Urinary bladder (tissue), 4 donors: ENCODE measurements around the gene UGT1A4. TPM values are rescaled to one million over a fixed set of nuclear protein-coding genes. Genes with fewer than 3 reads are reported as not detected.
"Not testable (repeated sequence)": the region's sequence is repeated elsewhere in the genome, so short reads cannot be mapped to it uniquely, and the experiment has no call there.

Experiments used
- DNase-seq: peaks from one replicate; pipeline ENCODE4 v3.0.0-alpha.2; 2015; ENCODE audit errors: extremely low spot score
- H3K27ac ChIP-seq: one replicate; pipeline ENCODE4 v1.5.1; 2013; ENCODE audit warnings: low read depth, mild to moderate bottlenecking, moderate library complexity
- H3K36me3 ChIP-seq: one replicate; pipeline ENCODE4 v1.6.1; 2013; ENCODE audit warnings: mild to moderate bottlenecking, moderate library complexity; ENCODE audit not compliant: insufficient read depth
- H3K4me1 ChIP-seq: one replicate; pipeline ENCODE4 v1.6.1; 2013; ENCODE audit warnings: mild to moderate bottlenecking, moderate library complexity; ENCODE audit not compliant: insufficient read depth
- H3K4me3 ChIP-seq: one replicate; pipeline ENCODE4 v1.5.1; 2013; ENCODE audit warnings: low read depth, low read length
- WGBS: extraction: QIAGEN DNeasy Blood & Tissue Kit; methylation state at CpG from one replicate; pipeline ENCODE4 v1.1.7; 2013; 5-methylcytosine and 5-hydroxymethylcytosine counted together
- polyA plus RNA-seq: library from polyadenylated mRNA; stranded (reverse); fragments of 200-250 nt; gene quantifications from one replicate; pipeline ENCODE4 v1.2.3, GENCODE V29; 2013
- total RNA-seq: library from RNA; depleted of rRNA; stranded (reverse); fragments of >200 nt; gene quantifications from one replicate; pipeline ENCODE4 v1.2.3, GENCODE V29; 2014
- donor health status: healthy with polysubstance abuse.
- donor health status: healthy.

UGT1A4 gene
- total and polyA plus RNA-seq, 2 donors, result 1.1 to 1.2 TPM

DNA sequence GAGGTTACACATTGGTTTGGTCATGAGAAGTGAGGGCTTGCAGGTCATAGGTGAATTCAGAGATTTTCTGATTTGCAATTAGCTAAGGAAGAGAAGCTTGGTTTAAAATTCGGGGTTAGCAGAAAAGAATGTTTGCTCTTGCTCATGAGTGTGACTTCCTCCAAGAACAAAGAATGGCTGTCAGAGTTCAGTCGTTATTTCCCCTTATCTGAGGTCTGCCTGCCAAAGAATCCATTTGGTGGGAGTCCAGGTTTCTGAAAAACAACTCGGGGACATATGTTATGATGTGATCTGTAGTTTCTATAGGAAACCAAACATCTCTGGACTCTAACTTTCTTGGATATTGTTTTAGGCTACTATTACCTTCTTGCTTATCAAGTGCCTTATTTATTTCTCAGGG is 29.0 kb upstream of the UGT1A4 start:
- 6% methylated on average over 3 of the region's 3 CpGs for WGBS
- H3K4me1 ChIP-seq, result no peaks in the 10 kb centered on the region
- no peak for DNase-seq
- no peak overlapping the region for H3K27ac ChIP-seq
- no peak overlapping the region for H3K4me3 ChIP-seq
- H3K36me3 ChIP-seq, result no peaks in the 10 kb centered on the region

- Histone ChIP-seq H3K4me1 (no peaks in the 10 kb centered on the region), H3K27ac (no peak overlapping the region), H3K4me3 (no peak overlapping the region), H3K36me3 (no peaks in the 10 kb centered on the region)
- no peak for DNase-seq
- 62% methylated on average over 4 of the region's 4 CpGs for WGBS
These were observed 28.1 kb upstream of the UGT1A4 start for GRCh38 chr2:233690444-233690843.

- Histone ChIP-seq H3K27ac (peak overlapping the region; percentile 34), H3K36me3 (no peaks in the 10 kb centered on the region), H3K4me3 (peak overlapping the region; percentile 2), H3K4me1 (no peaks in the 10 kb centered on the region)
- WGBS, result 81% methylated on average over 11 of the region's 11 CpGs
- DNase-seq, result peak; percentile 73
These were observed 26.8 kb upstream of the UGT1A4 start for GRCh38 chr2:233691443-233692433.

- Histone ChIP-seq H3K36me3 (no peaks in the 10 kb centered on the region), H3K4me1 (no peaks in the 10 kb centered on the region), H3K4me3 (peak within 1 kb of the TSS; percentile 2), H3K27ac (peak within 1 kb of the TSS; percentile 34)
- WGBS, result 83% methylated on average over 4 of the region's 4 CpGs
- DNase-seq, result no peak
These were observed 25.9 kb upstream of the UGT1A4 start, which contains the start of gene UGT1A6 for GRCh38 chr2:233692648-233693047. TSS of gene UGT1A6 (plus strand) at chr2:233692890. CDS start at chr2:233693005, 115 bp downstream.

- Histone ChIP-seq H3K36me3 (no peaks in the 10 kb centered on the region), H3K27ac (no peak overlapping the region), H3K4me3 (no peak overlapping the region), H3K4me1 (peaks cover 1% of the 10 kb centered on the region)
- WGBS, result 77% methylated on average over 6 of the region's 6 CpGs
- DNase-seq, result no peak
These were observed 24.6 kb upstream of the UGT1A4 start for GRCh38 chr2:233693963-233694362.

- no peak overlapping the region for H3K4me3 ChIP-seq
- WGBS, result 87% methylated on average over 4 of the region's 4 CpGs
These were observed 19.8 kb upstream of the UGT1A4 start for GRCh38 chr2:233698740-233699139.

GRCh38 chr2:233699424-233700027 is 19.0 kb upstream of the UGT1A4 start:
- DNase-seq, result no peak
- WGBS, result 84% methylated on average over 8 of the region's 8 CpGs
- peaks cover 1% of the 10 kb centered on the region for H3K4me1 ChIP-seq
- H3K36me3 ChIP-seq, result no peaks in the 10 kb centered on the region
- no peak overlapping the region for H3K4me3 ChIP-seq
- H3K27ac ChIP-seq, result no peak overlapping the region

More at GRCh38 chr2:233698740-233699139, 19.8 kb upstream of the UGT1A4 start:
- H3K27ac ChIP-seq, result no peak overlapping the region
- no peak for DNase-seq
- H3K36me3 ChIP-seq, result no peaks in the 10 kb centered on the region
- peaks cover 1% of the 10 kb centered on the region for H3K4me1 ChIP-seq

DNA sequence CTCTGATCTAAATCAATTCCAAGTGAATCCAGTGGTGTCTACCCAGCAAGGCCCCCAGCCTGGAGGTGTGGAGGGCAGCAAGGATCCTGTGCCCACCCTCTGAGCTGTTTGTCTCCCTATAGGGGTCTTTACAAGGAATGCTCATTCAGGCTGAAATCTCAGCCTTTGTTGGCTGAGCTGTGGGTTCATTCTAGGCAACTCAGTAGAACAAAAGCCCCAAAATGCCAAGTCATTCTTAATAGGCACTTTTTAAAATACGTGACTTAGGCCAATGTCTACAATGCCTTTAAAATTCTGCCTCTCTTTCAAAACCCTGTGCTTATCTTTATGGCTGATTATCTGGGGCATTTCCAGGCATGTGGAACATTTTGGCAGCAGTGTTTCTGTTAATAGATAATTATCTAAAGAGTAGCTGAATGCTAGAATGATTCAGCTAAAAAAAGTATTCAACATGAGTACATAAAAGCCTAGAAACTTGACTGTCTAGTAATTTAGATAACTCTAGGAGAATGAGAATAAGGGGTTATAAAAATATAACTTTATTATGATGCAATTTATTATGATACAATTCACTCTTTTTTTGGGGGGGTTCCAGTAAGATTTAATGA is 18.4 kb upstream of the UGT1A4 start:
- Histone ChIP-seq H3K27ac (no peak overlapping the region), H3K4me3 (no peak overlapping the region), H3K4me1 (peaks cover 1% of the 10 kb centered on the region), H3K36me3 (no peaks in the 10 kb centered on the region)
- 15% methylated on average over 1 of the region's 1 CpG for WGBS
- DNase-seq, result peak; percentile 75

DNA sequence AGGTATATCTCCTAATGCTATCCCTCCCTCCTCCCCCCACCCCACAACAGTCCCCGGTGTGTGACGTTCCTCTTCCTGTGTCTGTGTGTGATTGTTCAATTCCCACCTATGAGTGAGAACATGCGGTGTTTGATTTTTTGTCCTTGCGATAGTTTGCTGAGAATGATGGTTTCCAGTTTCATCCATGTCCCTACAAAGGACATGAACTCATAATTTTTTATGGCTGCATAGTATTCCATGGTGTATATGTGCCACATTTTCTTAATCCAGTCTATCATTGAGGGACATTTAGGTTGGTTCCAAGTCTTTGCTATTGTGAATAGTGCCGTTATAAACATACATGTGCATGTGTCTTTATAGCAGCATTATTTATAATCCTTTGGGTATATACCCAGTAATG is 17.7 kb upstream of the UGT1A4 start:
- not testable (repeated sequence) for DNase-seq, H3K4me3 ChIP-seq, H3K36me3 ChIP-seq, H3K27ac ChIP-seq, H3K4me1 ChIP-seq
- WGBS, result 89% methylated on average over 5 of the region's 5 CpGs

GRCh38 chr2:233702238-233702637 is 16.3 kb upstream of the UGT1A4 start:
- DNase-seq, result no peak
- Histone ChIP-seq H3K27ac (no peak overlapping the region), H3K36me3 (no peaks in the 10 kb centered on the region), H3K4me3 (no peak overlapping the region), H3K4me1 (peaks cover 1% of the 10 kb centered on the region)
- 35% methylated on average over 3 of the region's 3 CpGs for WGBS

DNA sequence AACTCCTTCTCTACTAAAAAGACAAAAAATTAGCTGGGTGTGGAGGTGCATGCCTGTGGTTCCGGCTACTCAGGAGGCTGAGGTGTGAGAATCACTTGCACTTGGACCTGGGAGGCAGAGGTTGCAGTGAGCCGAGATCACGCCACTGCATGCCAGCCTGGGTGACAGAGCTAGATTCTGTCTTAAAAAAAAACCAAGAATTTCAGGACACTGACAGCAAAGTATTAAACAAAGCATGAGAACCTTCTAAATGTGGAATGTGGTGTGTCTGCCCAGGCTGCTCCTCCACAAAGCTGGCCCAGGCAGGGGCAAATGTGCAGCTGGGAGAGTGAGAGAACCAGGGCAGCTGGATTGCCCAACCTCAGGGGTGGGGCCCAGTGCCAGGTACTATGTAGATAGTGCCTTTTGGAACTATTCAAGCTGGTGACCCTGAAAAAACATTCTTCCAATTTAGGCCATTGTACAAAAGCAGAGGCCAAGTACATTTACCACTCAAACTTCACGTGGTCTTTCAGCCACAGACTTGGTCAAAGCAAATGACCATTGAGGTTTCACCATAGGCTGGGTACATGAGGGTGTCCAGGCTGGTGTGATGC is 12.5 kb upstream of the UGT1A4 start:
- Histone ChIP-seq H3K36me3 (no peaks in the 10 kb centered on the region), H3K4me1 (no peaks in the 10 kb centered on the region), H3K4me3 (no peak overlapping the region), H3K27ac (no peak overlapping the region)
- no peak for DNase-seq
- WGBS, result 64% methylated on average over 4 of the region's 4 CpGs

DNA sequence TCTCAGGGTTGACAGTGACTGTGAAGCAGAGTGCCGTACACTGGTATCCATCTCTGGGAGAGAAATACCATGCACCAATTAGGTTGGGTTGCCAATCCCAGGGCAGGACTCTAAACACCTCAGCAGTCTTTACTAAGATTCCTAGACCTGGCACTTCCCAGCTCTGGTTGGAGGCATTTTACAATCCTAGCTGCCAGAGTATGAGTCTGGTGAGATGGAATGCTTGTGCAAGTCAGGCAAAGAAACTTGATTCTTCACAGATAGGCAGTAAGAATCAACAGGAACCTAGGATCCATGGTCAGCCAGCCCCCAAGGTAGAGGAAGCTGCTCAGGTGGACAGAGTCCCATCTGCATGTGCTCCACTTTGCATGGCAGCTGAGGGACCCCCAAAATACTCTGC is 11.8 kb upstream of the UGT1A4 start:
- no peak for DNase-seq
- no peaks in the 10 kb centered on the region for H3K36me3 ChIP-seq
- no peak overlapping the region for H3K4me3 ChIP-seq
- H3K4me1 ChIP-seq, result no peaks in the 10 kb centered on the region
- 2% methylated on average over 1 of the region's 1 CpG for WGBS
- H3K27ac ChIP-seq, result no peak overlapping the region

GRCh38 chr2:233707940-233708644 is 10.4 kb upstream of the UGT1A4 start:
- no peak for DNase-seq
- Histone ChIP-seq H3K4me1 (no peaks in the 10 kb centered on the region), H3K27ac (no peak overlapping the region), H3K4me3 (no peak overlapping the region), H3K36me3 (no peaks in the 10 kb centered on the region)
- WGBS, result 60% methylated on average over 10 of the region's 10 CpGs
